22Rv1 (cell line): ENCODE data around the gene NSD1.

ENCODE experiments used
- CTCF ChIP-seq: fragments of 450-650 bp; IDR thresholded peaks from 2 replicates; pipeline ENCODE4 v1.5.1; 2017; ENCODE audit warnings: mild to moderate bottlenecking
- ZFX ChIP-seq: fragments of 450-650 bp; IDR thresholded peaks from 2 replicates; pipeline ENCODE4 v1.6.1; 2017; ENCODE audit warnings: antibody characterized with exemption, borderline replicate concordance

GRCh38 chr5:177271113-177271512 is 137.5 kb downstream of the NSD1 start:
- no peak for TF ChIP-seq CTCF
- no peak for TF ChIP-seq ZFX
